BE2C (cell line): ENCODE measurements around the gene DNAJB12.

Source experiments
- DNase-seq: peaks from one replicate; pipeline ENCODE4 v3.0.0-alpha.2; 2020
- H3K27me3 ChIP-seq: fragments of 250-450 bp; sonication (Bioruptor Pico); 2 replicates; pipeline ENCODE4 v1.5.1; 2020; ENCODE audit warnings: mild to moderate bottlenecking
- H3K36me3 ChIP-seq: fragments of 250-450 bp; sonication (Bioruptor Pico); 2 replicates; pipeline ENCODE4 v1.5.1; 2020; ENCODE audit warnings: mild to moderate bottlenecking
- H3K4me1 ChIP-seq: fragments of 250-450 bp; sonication (Bioruptor Pico); 2 replicates; pipeline ENCODE4 v1.5.1; 2020
- H3K4me3 ChIP-seq: 2 replicates; pipeline ENCODE4 v1.5.1; 2011; ENCODE audit warnings: low read depth, low read length
- H3K9me3 ChIP-seq: fragments of 250-450 bp; sonication (Bioruptor Pico); 2 replicates; pipeline ENCODE4 v1.5.1; 2020
- CTCF ChIP-seq: IDR thresholded peaks from 2 replicates; pipeline ENCODE4 v1.5.1; 2012; ENCODE audit warnings: mild to moderate bottlenecking, low read depth, low read length

DNAJB12 gene

GRCh38 chr10:72364239-72364777, 9.6 kb upstream of the DNAJB12 start:
- TF ChIP-seq CTCF, result peak; percentile 96
- Histone ChIP-seq H3K4me3 (peak overlapping the region; percentile 21; the same call in 1 of the 2 replicates), H3K36me3 (no peaks in the 10 kb centered on the region)

GRCh38 chr10:72356987-72357386, 2.3 kb upstream of the DNAJB12 start:
- Histone ChIP-seq H3K27me3 (no peaks in the 10 kb centered on the region), H3K36me3 (no peaks in the 10 kb centered on the region; the same call in 1 of the 2 replicates), H3K9me3 (no peaks in the 10 kb centered on the region), H3K4me3 (no peak overlapping the region), H3K4me1 (no peaks in the 10 kb centered on the region)
- no peak for DNase-seq
- no peak for TF ChIP-seq CTCF

More at GRCh38 chr10:72364239-72364777, 9.6 kb upstream of the DNAJB12 start:
- no peaks in the 10 kb centered on the region for H3K9me3 ChIP-seq
- DNase-seq, result peak; percentile 96
- H3K4me1 ChIP-seq, result peaks cover 8% of the 10 kb centered on the region
- H3K27me3 ChIP-seq, result no peaks in the 10 kb centered on the region

- Histone ChIP-seq H3K4me3 (no peak overlapping the region), H3K36me3 (no peaks in the 10 kb centered on the region; the same call in 1 of the 2 replicates), H3K27me3 (no peaks in the 10 kb centered on the region), H3K9me3 (no peaks in the 10 kb centered on the region), H3K4me1 (no peaks in the 10 kb centered on the region)
- no peak for DNase-seq
- TF ChIP-seq CTCF, result no peak
Observed at GRCh38 chr10:72356115-72356514, 1.4 kb upstream of the DNAJB12 start.

GRCh38 chr10:72355214-72355555, 466 bp upstream of the DNAJB12 start:
- no peaks in the 10 kb centered on the region for H3K27me3 ChIP-seq
- no peaks in the 10 kb centered on the region for H3K4me1 ChIP-seq
- no peak for DNase-seq
- peak overlapping the region; percentile 91 for H3K4me3 ChIP-seq
- peaks cover 3% of the 10 kb centered on the region; the same call in 1 of the 2 replicates for H3K36me3 ChIP-seq
- no peak for TF ChIP-seq CTCF
- H3K9me3 ChIP-seq, result no peaks in the 10 kb centered on the region

GRCh38 chr10:72353965-72354355, 759 bp downstream of the DNAJB12 start:
- peaks cover 3% of the 10 kb centered on the region; the same call in 1 of the 2 replicates for H3K36me3 ChIP-seq
- H3K9me3 ChIP-seq, result no peaks in the 10 kb centered on the region
- TF ChIP-seq CTCF, result no peak
- no peak for DNase-seq
- peak overlapping the region; percentile 91 for H3K4me3 ChIP-seq
- no peaks in the 10 kb centered on the region for H3K4me1 ChIP-seq
- no peaks in the 10 kb centered on the region for H3K27me3 ChIP-seq

GRCh38 chr10:72353028-72353964, 1.4 kb downstream of the DNAJB12 start:
- Histone ChIP-seq H3K27me3 (no peaks in the 10 kb centered on the region), H3K4me3 (peak overlapping the region; percentile 91), H3K4me1 (no peaks in the 10 kb centered on the region), H3K36me3 (peaks cover 3% of the 10 kb centered on the region; the same call in 1 of the 2 replicates), H3K9me3 (no peaks in the 10 kb centered on the region)
- peak; percentile 46 for DNase-seq
- TF ChIP-seq CTCF, result no peak
